ENCODE results near the gene GPR142.

DNA sequence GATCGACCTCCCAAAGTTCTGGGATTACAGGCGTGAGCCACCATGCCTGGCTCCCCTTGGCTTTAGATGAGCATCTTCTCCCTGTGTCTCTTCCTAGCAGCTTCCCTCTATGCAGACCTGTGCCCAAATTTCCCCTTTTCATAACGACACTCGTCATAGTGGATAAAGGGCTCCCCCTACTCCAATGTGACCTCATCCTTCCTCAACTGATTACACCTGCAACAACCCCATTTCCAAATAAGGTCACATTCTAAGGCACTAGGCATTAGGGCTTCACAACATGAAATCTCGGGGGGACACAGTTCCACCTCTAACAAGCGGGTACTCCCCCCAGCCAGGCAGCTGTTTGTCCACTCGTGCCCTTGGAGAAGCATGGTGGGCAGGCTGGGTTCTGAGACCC lies 31.0 kb upstream of the GPR142 start:
- TF ChIP-seq, protein P1, sequence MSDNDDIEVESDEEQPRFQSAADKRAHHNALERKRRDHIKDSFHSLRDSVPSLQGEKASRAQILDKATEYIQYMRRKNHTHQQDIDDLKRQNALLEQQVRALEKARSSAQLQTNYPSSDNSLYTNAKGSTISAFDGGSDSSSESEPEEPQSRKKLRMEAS (IDR thresholded peaks at IDR 0.05): no peak
- TF ChIP-seq, protein P2, sequence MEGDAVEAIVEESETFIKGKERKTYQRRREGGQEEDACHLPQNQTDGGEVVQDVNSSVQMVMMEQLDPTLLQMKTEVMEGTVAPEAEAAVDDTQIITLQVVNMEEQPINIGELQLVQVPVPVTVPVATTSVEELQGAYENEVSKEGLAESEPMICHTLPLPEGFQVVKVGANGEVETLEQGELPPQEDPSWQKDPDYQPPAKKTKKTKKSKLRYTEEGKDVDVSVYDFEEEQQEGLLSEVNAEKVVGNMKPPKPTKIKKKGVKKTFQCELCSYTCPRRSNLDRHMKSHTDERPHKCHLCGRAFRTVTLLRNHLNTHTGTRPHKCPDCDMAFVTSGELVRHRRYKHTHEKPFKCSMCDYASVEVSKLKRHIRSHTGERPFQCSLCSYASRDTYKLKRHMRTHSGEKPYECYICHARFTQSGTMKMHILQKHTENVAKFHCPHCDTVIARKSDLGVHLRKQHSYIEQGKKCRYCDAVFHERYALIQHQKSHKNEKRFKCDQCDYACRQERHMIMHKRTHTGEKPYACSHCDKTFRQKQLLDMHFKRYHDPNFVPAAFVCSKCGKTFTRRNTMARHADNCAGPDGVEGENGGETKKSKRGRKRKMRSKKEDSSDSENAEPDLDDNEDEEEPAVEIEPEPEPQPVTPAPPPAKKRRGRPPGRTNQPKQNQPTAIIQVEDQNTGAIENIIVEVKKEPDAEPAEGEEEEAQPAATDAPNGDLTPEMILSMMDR (IDR thresholded peaks at IDR 0.05; ENCODE audit: low read depth, low read length, missing input control): no peak
- TF ChIP-seq RXRA (IDR thresholded peaks at IDR 0.05) (no peak), JUND (IDR thresholded peaks at IDR 0.05) (no peak), SP1 (IDR thresholded peaks at IDR 0.05) (no peak), RAD21 (IDR thresholded peaks at IDR 0.05) (no peak), NR2F2 (IDR thresholded peaks at IDR 0.05) (no peak)

Data from liver (tissue), 3 donors.